ENCODE results near the gene GMDS.

GMDS gene

GRCh38 chr6:1663511-1663910, 581.9 kb downstream of the GMDS start:
- no peak for DNase-seq

GRCh38 chr6:1662534-1662933, 582.9 kb downstream of the GMDS start:
- no peak for DNase-seq

GRCh38 chr6:1659816-1660215, 585.6 kb downstream of the GMDS start:
- DNase-seq: no peak

DNA sequence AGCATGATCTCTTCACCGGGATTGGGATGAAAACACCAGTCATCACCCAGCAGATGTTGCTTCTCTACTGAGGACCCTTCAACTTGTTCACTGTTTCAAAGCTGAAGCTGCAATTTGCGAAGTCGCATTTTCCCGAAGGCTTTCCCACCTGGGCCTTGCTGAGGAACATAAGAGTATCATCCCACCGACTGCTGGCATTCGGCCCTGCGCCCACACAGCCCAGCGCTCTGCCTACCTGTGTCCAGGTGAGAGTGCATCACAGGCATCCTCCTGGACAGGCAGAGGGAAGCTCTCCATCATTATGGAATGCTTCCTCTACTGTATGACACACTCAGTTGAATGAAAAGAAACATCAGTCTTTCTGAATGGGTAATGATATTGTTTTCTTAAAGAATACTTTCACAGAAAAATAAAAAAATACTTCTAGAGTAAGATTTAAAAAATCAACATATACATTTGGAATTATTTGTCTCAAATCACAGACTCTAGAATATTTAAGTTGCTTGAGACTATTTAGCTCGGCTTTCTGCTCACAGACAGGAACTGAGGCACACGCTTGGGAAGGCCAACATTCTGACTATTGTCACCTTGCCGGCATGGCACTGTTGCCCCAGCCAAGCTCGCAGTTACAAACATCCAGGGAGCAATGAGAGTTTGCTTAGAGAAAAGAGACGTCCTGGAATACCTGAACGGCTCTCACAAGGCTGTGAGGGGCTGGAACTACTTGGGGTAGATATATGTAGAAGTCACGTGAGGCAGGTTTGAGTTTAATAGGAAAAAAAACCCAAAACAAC, 587.0 kb downstream of the GMDS start:
- DNase-seq: no peak

- no peak for DNase-seq
Observed at GRCh38 chr6:1657771-1658165, 587.6 kb downstream of the GMDS start.

- DNase-seq: no peak
Observed at GRCh38 chr6:1657116-1657770, 588.2 kb downstream of the GMDS start.

DNA sequence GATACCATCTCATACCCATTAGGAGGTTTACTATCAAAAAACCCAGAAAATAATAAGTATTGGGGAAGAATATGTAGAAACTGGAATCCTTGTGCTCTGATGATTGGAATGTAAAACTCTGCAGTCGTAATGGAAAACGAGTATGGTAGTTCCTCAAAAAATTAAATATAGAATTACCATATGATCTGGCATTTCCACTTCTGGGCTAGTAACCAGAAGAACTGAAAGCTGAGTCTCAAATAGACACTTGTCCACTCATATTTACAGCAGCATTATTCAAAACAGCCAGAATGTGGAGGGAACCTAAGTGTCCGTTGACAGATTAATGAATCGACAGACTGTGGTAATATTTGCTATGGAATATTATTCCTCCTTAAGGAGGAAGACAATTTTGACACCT, 591.4 kb downstream of the GMDS start:
- no peak for DNase-seq

DNA sequence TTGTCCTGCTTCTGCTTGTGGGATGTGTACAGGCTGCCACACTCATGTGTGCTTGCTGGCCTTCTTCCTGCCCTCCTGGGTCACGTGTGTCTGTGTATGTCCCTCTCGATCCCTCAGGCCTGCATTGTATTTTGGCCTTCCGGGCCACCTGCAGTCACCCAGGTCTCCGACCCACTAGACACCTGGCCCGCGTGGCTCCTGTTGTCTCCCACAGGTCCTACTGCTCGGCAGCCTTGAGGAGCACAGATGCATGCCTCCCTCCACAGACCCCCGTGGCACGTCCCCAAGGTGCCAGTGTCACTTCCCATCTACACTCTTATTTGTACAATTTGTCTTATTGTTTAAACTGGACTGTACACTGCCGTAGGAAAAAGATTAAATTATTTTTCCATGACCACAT, 592.6 kb downstream of the GMDS start:
- no peak for DNase-seq

DNA sequence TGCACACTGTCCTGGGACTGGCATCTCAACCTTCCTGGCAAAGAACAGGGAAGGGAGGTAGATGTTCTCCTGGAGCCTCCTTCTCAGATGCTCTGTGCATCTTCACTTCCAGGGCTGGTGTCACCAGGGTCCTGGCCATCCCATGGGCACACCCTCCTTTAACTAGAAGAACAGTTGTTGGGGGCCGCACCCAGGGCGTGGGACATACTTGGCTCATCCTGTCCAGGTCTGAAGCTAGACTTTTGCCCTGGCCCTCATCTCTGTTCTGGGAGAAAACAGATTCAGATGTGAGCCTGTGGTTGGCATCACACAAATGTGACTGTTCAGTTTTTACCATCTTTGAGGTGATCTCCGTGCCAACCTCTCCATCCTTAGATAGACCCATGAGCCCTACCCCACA, 594.0 kb downstream of the GMDS start:
- no peak for DNase-seq

DNA sequence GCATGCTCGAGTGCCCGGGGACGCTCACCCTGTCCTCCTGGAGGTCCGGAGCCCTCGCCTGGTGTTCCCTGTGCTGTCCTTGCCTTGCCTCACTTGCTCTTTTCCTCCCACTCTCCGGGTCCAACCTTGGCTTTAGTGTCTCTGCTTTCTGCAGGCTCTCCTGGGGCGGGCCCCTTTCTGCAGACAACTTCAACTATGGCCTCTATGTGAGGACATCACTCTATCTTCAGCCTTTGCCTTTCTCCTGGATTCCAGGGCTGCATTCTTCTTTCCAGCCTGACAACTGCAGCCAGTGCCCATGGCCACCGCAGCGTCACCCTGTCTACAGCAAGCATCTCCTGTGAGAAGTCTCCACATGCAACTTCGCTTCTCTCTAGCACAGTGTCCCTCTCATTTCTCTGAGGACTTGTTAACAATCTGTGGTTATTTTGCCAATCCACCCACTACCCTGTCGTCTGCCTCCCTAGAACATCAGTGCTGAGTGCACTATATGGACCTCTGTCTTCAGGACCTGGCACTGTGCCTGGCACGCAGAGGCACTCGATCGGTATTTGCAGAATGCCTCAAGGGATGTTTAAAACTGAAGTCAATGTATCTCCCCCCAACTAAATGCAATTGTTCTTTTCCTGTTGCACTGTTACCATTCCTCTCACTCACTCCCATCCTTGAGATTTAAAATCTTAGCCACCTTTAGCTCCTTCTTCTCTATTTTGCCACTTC, 599.8 kb downstream of the GMDS start:
- no peak for DNase-seq

DNA sequence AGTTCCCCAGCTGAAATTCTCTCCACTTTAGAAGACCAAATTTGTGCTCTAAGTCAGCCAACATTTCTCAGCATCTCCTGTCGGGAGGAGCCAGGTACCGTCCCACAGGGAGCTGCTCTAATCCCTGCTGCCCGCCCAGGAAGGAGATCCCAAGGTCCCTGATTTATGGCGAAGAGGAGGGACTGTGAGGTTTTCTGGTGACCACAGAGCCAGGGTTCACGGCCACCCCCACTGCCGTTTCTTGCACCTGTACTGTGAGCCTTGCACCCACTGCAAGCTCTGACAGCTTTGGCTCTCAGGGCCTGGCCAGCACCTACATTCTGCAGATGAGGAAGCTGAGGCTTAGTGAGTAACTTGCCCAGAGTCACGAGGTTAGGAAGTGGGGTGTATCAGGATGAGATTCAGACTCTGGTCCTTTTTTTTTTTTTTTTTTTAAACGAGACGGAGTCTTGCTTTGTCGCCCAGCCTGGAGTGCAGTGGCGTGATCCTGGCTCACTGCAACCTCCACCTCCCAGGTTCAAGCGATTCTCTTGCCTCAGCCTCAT, 600.8 kb downstream of the GMDS start:
- DNase-seq: no peak

DNA sequence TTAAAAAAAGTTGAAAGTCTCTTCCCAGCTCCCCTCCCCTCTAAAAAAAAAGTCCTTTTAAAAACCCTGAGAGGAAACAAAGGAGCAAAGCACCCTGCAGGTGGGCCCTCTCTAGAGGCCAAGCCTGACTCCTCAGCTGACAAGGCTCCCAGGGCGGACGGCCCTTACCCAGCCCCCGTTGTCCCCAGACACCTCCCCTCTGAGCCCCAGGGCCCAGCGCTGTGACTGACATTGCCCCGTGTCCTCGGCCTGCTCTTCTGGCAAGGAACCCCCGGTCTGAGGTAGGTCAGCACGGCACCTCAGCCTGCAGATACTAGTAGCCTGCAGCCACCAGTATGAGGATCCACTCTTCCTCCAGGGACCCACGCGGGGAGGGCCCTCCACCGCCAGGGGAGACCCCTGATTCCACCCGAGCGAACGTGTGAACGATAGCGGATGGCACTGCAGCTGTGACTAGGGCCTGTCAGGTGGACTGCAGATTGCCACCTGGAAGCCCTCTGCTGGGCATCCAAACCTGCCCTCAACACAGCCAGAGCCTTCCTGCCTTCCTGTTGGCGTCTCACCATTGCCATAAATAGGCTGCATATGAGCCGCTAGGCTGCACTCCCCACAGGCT, 601.5 kb downstream of the GMDS start:
- no peak for DNase-seq

GRCh38 chr6:1643111-1643510, 602.3 kb downstream of the GMDS start:
- no peak for DNase-seq

DNA sequence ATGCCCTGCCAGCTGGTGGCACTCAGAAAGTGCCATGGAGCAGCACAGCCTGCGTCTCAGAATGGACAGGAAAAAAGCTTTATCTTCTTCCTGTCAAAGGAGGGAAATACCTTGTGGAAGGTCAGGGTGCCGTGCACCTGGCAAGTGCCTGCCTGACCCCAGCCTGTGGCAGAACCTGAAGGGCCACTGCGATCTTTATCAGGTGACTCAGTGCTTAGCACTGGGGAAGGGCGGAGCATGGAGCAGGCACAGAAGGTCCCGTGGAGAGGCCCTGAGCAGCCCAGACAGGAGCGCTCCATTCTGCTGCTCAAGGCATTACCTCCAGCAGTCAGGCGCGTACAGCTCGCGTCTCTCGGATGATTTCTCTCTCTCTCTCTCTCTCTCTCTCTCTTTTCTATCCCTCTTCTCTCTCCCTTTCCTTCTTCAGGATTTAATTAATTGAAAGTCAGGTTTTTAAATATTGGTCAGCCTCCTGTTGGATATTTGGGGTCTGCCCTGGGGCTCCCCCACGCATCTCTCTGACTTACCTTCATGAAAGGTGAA, 604.0 kb downstream of the GMDS start:
- no peak for DNase-seq

DNA sequence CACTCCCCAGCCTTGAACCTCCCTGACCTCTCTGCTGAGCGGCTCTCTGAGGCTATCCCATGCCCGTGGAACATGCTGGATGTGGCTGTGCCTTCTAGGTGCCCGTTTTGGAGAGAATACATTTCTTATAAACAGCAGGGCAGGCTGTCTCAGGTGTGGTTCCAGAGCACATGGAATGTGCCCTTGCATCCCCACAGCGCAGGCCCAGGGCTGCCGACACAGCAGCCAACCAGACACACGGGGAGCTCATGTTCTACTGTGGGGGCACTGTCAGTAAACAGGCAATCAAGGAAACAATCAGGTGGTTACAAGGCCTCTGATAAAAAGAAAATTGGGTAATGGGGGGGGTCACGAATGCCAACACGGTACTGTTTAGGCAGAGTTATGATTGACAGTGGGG, 604.9 kb downstream of the GMDS start:
- DNase-seq: no peak

DNA sequence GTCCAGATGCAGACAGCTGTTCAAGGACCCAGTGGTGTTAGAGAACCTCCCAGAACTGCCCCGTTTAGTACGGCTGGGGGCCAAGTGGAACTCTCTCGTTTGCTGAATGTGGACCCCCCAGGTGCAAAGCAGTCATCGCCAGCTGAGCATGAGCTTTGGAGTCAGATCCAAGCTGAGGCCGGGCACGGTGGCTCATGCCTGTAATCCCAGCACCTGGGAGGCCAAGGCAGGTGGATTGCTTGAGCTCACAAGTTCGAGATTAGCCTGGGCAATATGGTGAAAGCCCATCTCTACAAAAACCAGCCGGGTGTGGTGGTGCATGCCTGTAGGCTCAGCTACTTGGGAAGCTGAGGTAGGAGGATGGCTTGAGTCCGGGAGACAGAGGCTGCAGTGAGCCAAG, 606.0 kb downstream of the GMDS start:
- no peak for DNase-seq

- no peak for DNase-seq
Observed at GRCh38 chr6:1636971-1637871, 608.2 kb downstream of the GMDS start.

DNA sequence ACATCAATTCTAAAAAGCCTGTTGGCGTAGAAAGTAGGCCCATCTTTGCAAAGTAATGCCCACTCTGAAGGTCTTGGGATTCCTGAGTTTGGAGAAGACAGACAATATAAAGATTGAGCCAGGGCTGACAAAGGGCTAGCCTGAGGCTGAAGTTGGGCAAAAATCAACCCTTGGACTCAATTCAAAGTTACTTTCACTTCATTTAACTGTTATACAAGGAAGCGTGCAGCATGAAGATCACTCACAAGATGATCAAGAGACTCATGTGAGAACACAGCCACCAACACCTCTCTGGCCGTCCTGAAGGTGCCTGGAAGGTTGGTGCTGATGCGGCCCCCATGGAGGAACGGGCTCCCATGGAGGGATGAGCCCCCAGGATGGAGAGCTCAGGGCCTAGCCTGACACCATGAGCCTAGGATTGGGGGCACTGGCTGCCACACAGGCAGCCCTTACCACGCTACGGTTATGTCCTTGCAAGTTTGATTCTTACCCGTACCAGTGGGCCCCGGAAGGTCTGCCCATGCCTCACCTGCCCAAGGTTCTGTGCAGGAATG, 609.1 kb downstream of the GMDS start:
- DNase-seq: no peak

DNA sequence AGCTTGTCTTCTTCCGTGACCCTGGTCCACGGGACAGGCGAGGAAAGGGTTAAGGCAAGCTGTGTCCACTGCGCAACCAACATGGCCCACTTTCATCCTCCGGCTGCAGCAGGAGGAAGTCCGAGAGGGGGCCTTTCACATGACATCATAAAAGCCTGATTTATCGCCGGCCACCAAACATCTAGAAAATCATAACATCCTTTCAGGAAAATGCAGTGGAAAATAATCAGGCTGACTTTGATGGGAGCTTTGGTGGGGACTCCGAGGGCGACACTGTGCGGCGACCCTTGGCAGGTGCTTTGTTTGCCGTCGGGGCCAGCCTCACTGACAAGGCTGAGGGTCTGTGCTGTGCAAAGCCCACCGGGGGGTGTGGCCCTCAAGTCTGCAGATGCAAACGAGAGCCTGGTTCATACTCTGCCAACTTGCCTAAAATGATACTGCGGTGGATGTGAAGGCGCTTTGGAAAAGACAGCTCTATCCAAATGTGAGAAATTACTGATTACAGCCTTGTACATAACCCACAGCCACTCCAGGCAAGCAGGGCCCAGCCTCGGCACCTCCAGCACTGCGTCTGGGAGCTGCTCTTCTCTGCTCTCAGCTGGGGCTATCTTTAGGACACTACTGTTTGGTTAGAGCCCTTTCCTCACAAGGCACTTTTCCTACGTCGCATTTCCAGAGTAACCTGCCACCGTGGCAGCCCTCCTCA, 609.9 kb downstream of the GMDS start:
- no peak for DNase-seq

DNA sequence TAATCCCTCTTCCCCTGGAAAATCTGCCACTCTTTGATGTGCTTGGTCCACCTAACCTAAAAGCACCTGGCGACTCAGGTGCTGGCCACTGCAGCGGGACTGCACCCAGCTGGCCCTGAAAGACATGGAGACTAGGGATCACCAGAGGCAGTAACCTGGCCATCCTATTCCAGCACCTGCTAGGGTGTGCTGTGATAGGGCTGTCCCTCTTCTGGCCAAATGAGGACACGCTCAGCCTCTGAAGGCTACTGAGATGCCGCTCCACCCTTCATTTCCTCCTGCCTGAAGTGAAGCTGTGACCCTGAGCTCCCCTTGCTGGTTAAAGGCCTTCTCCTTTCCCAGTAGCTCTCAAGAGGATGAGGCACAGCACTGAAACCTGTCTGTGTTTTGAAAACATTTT, 611.3 kb downstream of the GMDS start:
- no peak for DNase-seq
